MCF 10A (cell line): ENCODE measurements around the gene CNPY3. TPM values are rescaled to one million over a fixed set of nuclear protein-coding genes. Genes with fewer than 3 reads are reported as not detected.

Experiments
- BruUV-seq: library from RNA; stranded (reverse); fragments of 400-500 nt; replicated peaks from 2 replicates; lab custom pipeline; 2021; lab: Mats Ljungman, UMichigan
- CTCF ChIA-PET: fragments of 300-600 bp; sonication (Branson Sonifier 250); formaldehyde crosslinking; extraction: SDS; loops from one replicate; lab custom pipeline; 2021; ENCODE audit warnings: antibody characterized with exemption, inconsistent platforms; lab: Yijun Ruan, JAX
- POLR2A ChIA-PET: fragments of 300-600, 350-650 bp; sonication (Branson Sonifier 250); formaldehyde crosslinking; extraction: SDS; loops from one replicate; lab custom pipeline; 2020; ENCODE audit warnings: antibody characterized with exemption, inconsistent platforms; lab: Yijun Ruan, JAX
- DNase-seq: peaks from one replicate; pipeline ENCODE4 v3.0.0-alpha.2; 2018; ENCODE audit not compliant: unreplicated experiment
- H3K27ac Mint-ChIP-seq: one replicate; pipeline ENCODE4 v1.8.0; 2022; ENCODE audit warnings: mild to moderate bottlenecking, low read depth, mixed read lengths; ENCODE audit not compliant: unreplicated experiment
- H3K27me3 Mint-ChIP-seq: one replicate; pipeline ENCODE4 v1.8.0; 2022; ENCODE audit warnings: mixed read lengths; ENCODE audit not compliant: insufficient read depth, unreplicated experiment
- H3K36me3 Mint-ChIP-seq: one replicate; pipeline ENCODE4 v1.8.0; 2022; ENCODE audit warnings: mild to moderate bottlenecking, moderate library complexity, mixed read lengths; ENCODE audit not compliant: insufficient read depth, unreplicated experiment
- H3K4me1 Mint-ChIP-seq: one replicate; pipeline ENCODE4 v1.8.0; 2022; ENCODE audit warnings: mixed read lengths; ENCODE audit not compliant: insufficient read depth, unreplicated experiment
- H3K4me3 Mint-ChIP-seq: one replicate; pipeline ENCODE4 v1.8.0; 2022; ENCODE audit warnings: mild to moderate bottlenecking, moderate library complexity, mixed read lengths; ENCODE audit not compliant: unreplicated experiment
- H3K9me3 Mint-ChIP-seq: one replicate; pipeline ENCODE4 v1.8.0; 2022; ENCODE audit warnings: mixed read lengths; ENCODE audit not compliant: unreplicated experiment
- CTCF ChIP-seq: fragments of 200-600 bp; IDR thresholded peaks from one replicate; pipeline ENCODE4 v1.8.0; 2022; ENCODE audit warnings: antibody characterized with exemption, mild to moderate bottlenecking; ENCODE audit not compliant: unreplicated experiment
- intact Hi-C: fragments of 100-400 bp; cut with micrococcal nuclease; formaldehyde crosslinking; loops from 2 replicates; pipeline ENCODE4 v1.14.1; 2022
- total RNA-seq: library from RNA; stranded (reverse); gene quantifications from 2 replicates; pipeline ENCODE4 v1.2.3, GENCODE V29; 2022

The CNPY3 gene
- total RNA-seq, 1 experiment from 2014 or later: 21.9 TPM

- CTCF ChIA-PET: interaction anchor here (0.6 kb wide), 1 partner anchor 813 kb away, joined by 3 read pairs; no protein-coding TSS in a partner anchor
- no peak overlapping the region for H3K27ac Mint-ChIP-seq
- H3K9me3 Mint-ChIP-seq: no peaks in the 10 kb centered on the region
- H3K4me3 Mint-ChIP-seq: no peak overlapping the region
- intact Hi-C loops: no loop called here
- H3K36me3 Mint-ChIP-seq: peaks cover 7% of the 10 kb centered on the region
- peaks cover 7% of the 10 kb centered on the region for H3K4me1 Mint-ChIP-seq
- no TSS peak for BruUV-seq
- no peak for TF ChIP-seq CTCF
- POLR2A ChIA-PET: interaction anchor here (1.0 kb wide), 1 partner anchor 21 kb away, joined by 4 read pairs; the partner anchor contains the start of gene PEX6
- DNase-seq: no peak
- no peaks in the 10 kb centered on the region for H3K27me3 Mint-ChIP-seq
These were observed 28.8 kb downstream of the CNPY3 start for GRCh38 chr6:42958125-42958524.

GRCh38 chr6:42959917-42960242, 30.6 kb downstream of the CNPY3 start:
- peaks cover 7% of the 10 kb centered on the region for H3K4me1 Mint-ChIP-seq
- POLR2A ChIA-PET: interaction anchor here (1.0 to 3.4 kb wide), 5 partner anchors 8 to 39 kb away, joined by 3 to 25 read pairs (median 14); partner anchors contain the start of genes CNPY3, PEX6 and PPP2R5D

GRCh38 chr6:42960243-42961019, 31.2 kb downstream of the CNPY3 start, which contains the start of gene GNMT:
Gene GNMT (plus strand): TSS chr6:42960754. CDS start chr6:42960768, 14 bp downstream.
- Mint-ChIP-seq H3K4me1 (peaks cover 7% of the 10 kb centered on the region), H3K9me3 (no peaks in the 10 kb centered on the region), H3K4me3 (peak within 1 kb of the TSS; percentile 66), H3K36me3 (peaks cover 21% of the 10 kb centered on the region), H3K27me3 (no peaks in the 10 kb centered on the region), H3K27ac (peak within 1 kb of the TSS; percentile 19)
- CTCF ChIA-PET: interaction anchor here (0.6 kb wide), 1 partner anchor 56 kb away, joined by 3 read pairs; no protein-coding TSS in a partner anchor
- peak; percentile 65 for DNase-seq
- no peak for TF ChIP-seq CTCF
- POLR2A ChIA-PET: interaction anchor here (1.0 to 3.4 kb wide), 8 partner anchors 8 to 185 kb away, joined by 3 to 25 read pairs (median 4); partner anchors contain the start of genes CNPY3, PEX6 and PPP2R5D
- BruUV-seq: no TSS peak
- intact Hi-C loops: loop anchor here (5.0 kb wide), 1 partner anchor 33 kb away; the partner anchor contains the start of gene CNPY3

More at GRCh38 chr6:42959917-42960242, 30.6 kb downstream of the CNPY3 start:
- no peak for DNase-seq
- peaks cover 21% of the 10 kb centered on the region for H3K36me3 Mint-ChIP-seq
- no peak for TF ChIP-seq CTCF
- no peaks in the 10 kb centered on the region for H3K27me3 Mint-ChIP-seq
- H3K9me3 Mint-ChIP-seq: no peaks in the 10 kb centered on the region
- intact Hi-C loops: loop anchor here (5.0 kb wide), 1 partner anchor 33 kb away; the partner anchor contains the start of gene CNPY3
- CTCF ChIA-PET: no interaction called here
- no peak overlapping the region for H3K4me3 Mint-ChIP-seq
- no peak overlapping the region for H3K27ac Mint-ChIP-seq
- no TSS peak for BruUV-seq

GRCh38 chr6:42961020-42961470, 31.8 kb downstream of the CNPY3 start:
- Mint-ChIP-seq H3K4me1 (peaks cover 7% of the 10 kb centered on the region), H3K36me3 (peaks cover 27% of the 10 kb centered on the region), H3K4me3 (peak overlapping the region; percentile 66), H3K27me3 (no peaks in the 10 kb centered on the region), H3K9me3 (no peaks in the 10 kb centered on the region), H3K27ac (peak overlapping the region; percentile 19)
- TF ChIP-seq CTCF: no peak
- BruUV-seq: no TSS peak
- ChIA-PET POLR2A (interaction anchor here (1.1 to 3.4 kb wide), 7 partner anchors 9 to 184 kb away, joined by 3 to 25 read pairs (median 5); partner anchors contain the start of genes CNPY3, PEX6 and PPP2R5D), CTCF (no interaction called here)
- intact Hi-C loops: loop anchor here (5.0 kb wide), 1 partner anchor 34 kb away; the partner anchor contains the start of gene CNPY3
- peak; percentile 58 for DNase-seq
